Heart right ventricle (tissue), 16 donors: ENCODE results near the gene ANXA6. TPM values are rescaled to one million over a fixed set of nuclear protein-coding genes. Genes with fewer than 3 reads are reported as not detected.

Experiments
- ATAC-seq, 8 donors: fragments of 200-7000 bp; cut with Tn5 transposase; one replicate each; pipeline ENCODE4 v1.9.1; 2020; ENCODE audit warnings: mild to moderate bottlenecking in 8 of 8, moderate library complexity in 8 of 8, moderate number of reproducible peaks in 1 of 8
- DNase-seq, 2 donors: peaks; one replicate each; pipeline ENCODE4 v3.0.0-alpha.2; 2020
- H3K27ac ChIP-seq, 10 donors: fragments of 200-600 bp; sonication (generic) in 2 of 10; one replicate each; pipeline versions ENCODE4 v1.5.0 to v1.8.0; 2020 to 2022; ENCODE audit warnings: mild to moderate bottlenecking in 3 of 10
- H3K27me3 ChIP-seq, 7 donors: fragments of 200-600 bp; one replicate each; pipeline ENCODE4 v1.8.0; 2021 to 2022; ENCODE audit warnings: mild to moderate bottlenecking in 2 of 7
- H3K36me3 ChIP-seq, 9 donors: fragments of 200-600 bp; sonication (generic) in 1 of 9; one replicate each; pipeline versions ENCODE4 v1.5.0 to v1.8.0; 2020 to 2022; ENCODE audit warnings: mild to moderate bottlenecking in 2 of 9
- H3K4me1 ChIP-seq, 9 donors: fragments of 200-600 bp; sonication (generic) in 1 of 9; one replicate each; pipeline versions ENCODE4 v1.5.0 to v1.8.0; 2020 to 2022; ENCODE audit warnings: mild to moderate bottlenecking in 4 of 9
- H3K4me3 ChIP-seq, 10 donors: fragments of 200-600 bp; sonication (generic) in 2 of 10; one replicate each; pipeline versions ENCODE4 v1.5.0 to v1.8.0; 2020 to 2022; ENCODE audit warnings: mild to moderate bottlenecking in 7 of 10, moderate library complexity in 2 of 10
- H3K9me3 ChIP-seq, 11 donors: fragments of 200-600 bp in 10 of 11; sonication (generic) in 2 of 11; one replicate each; pipeline versions ENCODE4 v1.5.0 to v1.8.0; 2013 to 2022; ENCODE audit warnings: mild to moderate bottlenecking in 2 of 11, control low read depth in 1 of 11, moderate library complexity in 1 of 11
- WGBS, 2 donors: extraction: QIAGEN DNeasy Blood & Tissue Kit; methylation state at CpG; one replicate each; pipeline ENCODE4 v1.1.7; 2013; ENCODE audit warnings: inconsistent platforms in 1 of 2; 5-methylcytosine and 5-hydroxymethylcytosine counted together
- intact Hi-C, 10 donors: fragments of 100-400 bp; cut with DNase I; formaldehyde crosslinking; loops; one replicate each; pipeline versions ENCODE4 v1.11.1 to v1.14.2; 2022
- polyA plus RNA-seq, 2 donors: library from polyadenylated mRNA; stranded (reverse); fragments of 200-250 nt; gene quantifications; one replicate each; pipeline ENCODE4 v1.2.3, GENCODE V29; 2013
- total RNA-seq, 10 donors: library from RNA; stranded (reverse); fragmentation: NEBNext Ultra II Directional in 3 of 10; extraction: Animal tissue kit (Norgen Biotek cat#: 25700) in 3 of 10; gene quantifications; one replicate each; pipeline versions ENCODE4 v1.2.1 to v1.2.4, GENCODE V29; 2021 to 2023
- TF ChIP-seq, protein P1 (sequence below), 9 donors: fragments of 200-600 bp; sonication (generic) in 2 of 9; IDR thresholded peaks; one replicate each; pipeline versions ENCODE4 v1.5.0 to v1.8.0; 2021 to 2022; ENCODE audit warnings: antibody characterized with exemption in 9 of 9, mild to moderate bottlenecking in 5 of 9, moderate library complexity in 1 of 9
- donor health status: Arrhythmogenic right ventricular cardiomyopathy.
- donor health status: ischemic (EF 13 %, LVEDD 7.1; RV severe dilation, severe dysfunction).
- donor health status: healthy with polysubstance abuse.
- donor health status: DM: no; HTN: yes; CAD: no.
- donor health status: DM: no; HTN: no; CAD: no.
- donor health status: ischemic (EF 25% LVEDD 6.9; RV normal size, moderate dysfunction).
- donor health status: ischemic (EF 25% LVEDD 5.7; RV mildly dilated, moderate dysfunction).
- donor health status: healthy.
- donor health status: DM: yes; HTN: yes; CAD: no.
- donor health status: Ischemic cardiomyopathy.
- donor health status: ischemic (EF 35%, LVEDD 5.7; RV mildly dilated, moderate dysfunction).
- donor health status: nonischemic (EF 11% LVEDD 7.7; RV severe dilation, severe dysfunction).
- donor health status: DM: yes; HTN: yes; CAD: no.
- donor health status: PGD.
- donor health status: ischemic (EF 29% LVEDD 5.4; RV normal size, mild dysfunction).
- donor health status: nonischemic (EF 23%, LVEDD 6.1; RV moderate dilation, normal function).

Gene ANXA6
- total and polyA plus RNA-seq, 12 donors = 137 to 275 (median 218) TPM

GRCh38 chr5:151137067-151137825 lies 20.3 kb downstream of the ANXA6 start:
- Histone ChIP-seq H3K4me3 (no peak overlapping the region), H3K36me3 (peaks cover 0 to 99% (median 69%) of the 10 kb centered on the region in 9 donors), H3K27me3 (no peaks in the 10 kb centered on the region), H3K9me3 (no peaks in the 10 kb centered on the region), H3K4me1 (peaks cover 12 to 46% (median 21%) of the 10 kb centered on the region in 9 donors), H3K27ac (no peak overlapping the region)
- ATAC-seq (no peak), DNase-seq (no peak)
- TF ChIP-seq, protein P1, sequence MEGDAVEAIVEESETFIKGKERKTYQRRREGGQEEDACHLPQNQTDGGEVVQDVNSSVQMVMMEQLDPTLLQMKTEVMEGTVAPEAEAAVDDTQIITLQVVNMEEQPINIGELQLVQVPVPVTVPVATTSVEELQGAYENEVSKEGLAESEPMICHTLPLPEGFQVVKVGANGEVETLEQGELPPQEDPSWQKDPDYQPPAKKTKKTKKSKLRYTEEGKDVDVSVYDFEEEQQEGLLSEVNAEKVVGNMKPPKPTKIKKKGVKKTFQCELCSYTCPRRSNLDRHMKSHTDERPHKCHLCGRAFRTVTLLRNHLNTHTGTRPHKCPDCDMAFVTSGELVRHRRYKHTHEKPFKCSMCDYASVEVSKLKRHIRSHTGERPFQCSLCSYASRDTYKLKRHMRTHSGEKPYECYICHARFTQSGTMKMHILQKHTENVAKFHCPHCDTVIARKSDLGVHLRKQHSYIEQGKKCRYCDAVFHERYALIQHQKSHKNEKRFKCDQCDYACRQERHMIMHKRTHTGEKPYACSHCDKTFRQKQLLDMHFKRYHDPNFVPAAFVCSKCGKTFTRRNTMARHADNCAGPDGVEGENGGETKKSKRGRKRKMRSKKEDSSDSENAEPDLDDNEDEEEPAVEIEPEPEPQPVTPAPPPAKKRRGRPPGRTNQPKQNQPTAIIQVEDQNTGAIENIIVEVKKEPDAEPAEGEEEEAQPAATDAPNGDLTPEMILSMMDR (IDR thresholded peaks at IDR 0.05) = no peak
- WGBS, 2 donors = 87 to 95% methylated on average over 10 of the region's 10 CpGs
- intact Hi-C loops = no loop called here

DNA sequence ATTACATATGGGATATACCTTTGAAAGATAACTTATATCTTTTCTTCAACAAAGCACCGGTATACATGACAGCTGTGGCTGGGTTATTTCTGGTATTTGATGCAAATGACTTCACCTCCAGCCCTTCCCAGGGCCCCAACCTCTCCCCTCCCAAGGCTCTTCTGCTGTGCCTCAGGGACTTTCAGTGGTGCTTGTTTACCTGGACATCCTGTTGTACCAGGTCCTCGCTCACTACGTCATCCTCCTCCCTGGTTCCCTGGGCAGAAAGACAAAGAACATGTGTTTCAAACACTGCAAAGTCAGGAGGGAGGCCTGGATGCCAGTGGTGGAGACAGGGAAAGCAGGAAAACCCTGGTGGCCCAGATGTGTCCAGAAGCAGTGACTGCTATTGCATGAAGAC lies 23.4 kb downstream of the ANXA6 start:
- Histone ChIP-seq H3K27me3 (no peaks in the 10 kb centered on the region), H3K4me3 (no peak overlapping the region), H3K27ac (no peak overlapping the region), H3K36me3 (peaks cover 0 to 100% (median 93%) of the 10 kb centered on the region in 9 donors), H3K9me3 (no peaks in the 10 kb centered on the region), H3K4me1 (peaks cover 0 to 26% (median 0%) of the 10 kb centered on the region in 9 donors)
- intact Hi-C loops = no loop called here
- ATAC-seq = no peak
- DNase-seq = no peak
- 63 to 81% methylated on average over 3 of the region's 3 CpGs for WGBS, 2 donors
- TF ChIP-seq, protein P1 (IDR thresholded peaks at IDR 0.05) = no peak

DNA sequence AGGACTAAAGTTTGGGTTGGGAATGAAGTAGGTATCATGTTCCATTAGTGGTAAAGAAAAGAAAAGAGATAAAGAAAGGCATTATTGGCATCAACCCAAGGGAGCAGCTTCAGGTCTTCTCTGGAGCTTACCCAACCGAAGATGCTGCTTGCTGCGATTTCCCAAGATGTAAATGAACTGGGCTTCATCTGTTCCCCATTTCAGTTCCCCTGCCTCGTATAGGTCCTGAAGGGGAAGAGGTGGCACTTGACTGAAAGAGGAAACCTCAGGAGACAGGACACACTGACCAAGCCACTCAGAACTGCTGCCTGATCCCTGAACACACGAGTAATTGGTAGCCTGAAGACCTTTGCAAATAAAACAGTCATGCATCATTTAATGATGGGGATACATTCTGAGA lies 24.6 kb downstream of the ANXA6 start:
- peaks cover 0 to 100% (median 93%) of the 10 kb centered on the region in 9 donors for H3K36me3 ChIP-seq
- WGBS, 2 donors = 77 to 79% methylated on average over 4 of the region's 4 CpGs
- TF ChIP-seq, protein P1 (IDR thresholded peaks at IDR 0.05) = no peak
- H3K4me1 ChIP-seq = peaks cover 0 to 26% (median 0%) of the 10 kb centered on the region in 9 donors
- DNase-seq (no peak), ATAC-seq (peak in 2 of 8 donors; percentile 41 to 61)
- H3K9me3 ChIP-seq = no peaks in the 10 kb centered on the region
- H3K27me3 ChIP-seq = no peaks in the 10 kb centered on the region
- no peak overlapping the region for H3K4me3 ChIP-seq
- H3K27ac ChIP-seq = peak overlapping the region in 1 of 10 donors; percentile 15
- intact Hi-C loops = no loop called here

DNA sequence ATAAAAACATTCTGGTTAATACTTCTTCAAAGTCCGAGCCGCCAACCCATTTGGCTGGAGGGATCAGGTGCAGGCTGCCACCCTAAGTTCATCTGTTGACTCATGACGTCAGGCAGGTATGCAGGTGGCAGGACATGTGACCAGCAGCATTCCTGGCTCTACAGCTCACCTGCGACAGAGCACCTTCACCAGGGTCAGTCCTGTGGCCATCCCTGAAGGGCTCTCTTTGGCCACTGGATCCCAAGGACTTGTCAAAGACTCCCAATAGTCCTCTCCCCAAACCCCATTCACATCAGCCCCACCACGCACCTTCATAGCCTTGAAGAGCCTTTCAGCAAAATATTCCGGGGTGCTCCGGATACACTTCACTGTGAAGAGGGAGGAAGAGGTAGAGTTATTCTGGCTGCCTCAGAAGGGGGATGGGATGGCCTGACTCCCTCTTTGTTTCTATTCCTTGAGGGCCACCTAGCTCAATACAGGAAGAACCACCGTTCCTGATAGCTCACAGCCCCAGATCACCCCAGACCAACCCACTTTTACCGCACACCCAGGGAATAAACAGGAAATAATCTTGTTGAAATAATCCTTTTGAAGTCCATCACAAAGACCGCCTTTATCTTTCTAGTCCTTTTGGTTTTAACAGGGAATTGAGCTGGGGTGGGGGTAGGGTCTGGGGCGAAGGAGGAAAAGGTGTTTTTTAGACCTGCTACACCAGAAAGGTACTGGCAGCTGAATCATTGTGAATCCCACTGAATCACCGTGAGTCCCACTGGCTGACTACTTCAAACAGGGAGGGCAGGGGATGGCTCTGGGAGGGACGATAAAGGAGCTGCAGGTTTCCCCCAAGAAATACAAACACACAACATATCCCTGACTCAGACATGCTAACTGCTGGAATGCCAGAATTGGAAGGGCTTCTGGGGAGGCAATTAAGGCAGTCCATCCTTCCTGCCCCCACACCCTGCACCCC lies 26.4 kb downstream of the ANXA6 start:
- Histone ChIP-seq H3K9me3 (no peaks in the 10 kb centered on the region), H3K27me3 (no peaks in the 10 kb centered on the region), H3K4me3 (no peak overlapping the region), H3K27ac (peak overlapping the region in 1 of 10 donors; percentile 18), H3K4me1 (peaks cover 0 to 27% (median 0%) of the 10 kb centered on the region in 9 donors), H3K36me3 (peaks cover 0 to 100% (median 88%) of the 10 kb centered on the region in 9 donors)
- TF ChIP-seq, protein P1 (IDR thresholded peaks at IDR 0.05) = no peak
- no peak for DNase-seq
- 83% methylated on average over 13 of the region's 13 CpGs for WGBS, 2 donors
- intact Hi-C loops = no loop called here
- ATAC-seq = no peak
